Activated CD4-positive, CD25-positive, alpha-beta regulatory T cell treated with anti-CD3 and anti-CD28 coated beads, Interleukin-2, amount 50 U/mL, for 16 hours (primary cell): ENCODE results near the gene PSMG1.
"Not testable (repeated sequence)": the region's sequence is repeated elsewhere in the genome, so short reads cannot be mapped to it uniquely, and the experiment has no call there.

Source experiments
- DNase-seq: peaks from one replicate; pipeline ENCODE4 v3.0.0-alpha.2; 2020; ENCODE audit warnings: low read depth, low spot score

PSMG1 gene, protein sequence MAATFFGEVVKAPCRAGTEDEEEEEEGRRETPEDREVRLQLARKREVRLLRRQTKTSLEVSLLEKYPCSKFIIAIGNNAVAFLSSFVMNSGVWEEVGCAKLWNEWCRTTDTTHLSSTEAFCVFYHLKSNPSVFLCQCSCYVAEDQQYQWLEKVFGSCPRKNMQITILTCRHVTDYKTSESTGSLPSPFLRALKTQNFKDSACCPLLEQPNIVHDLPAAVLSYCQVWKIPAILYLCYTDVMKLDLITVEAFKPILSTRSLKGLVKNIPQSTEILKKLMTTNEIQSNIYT

DNA sequence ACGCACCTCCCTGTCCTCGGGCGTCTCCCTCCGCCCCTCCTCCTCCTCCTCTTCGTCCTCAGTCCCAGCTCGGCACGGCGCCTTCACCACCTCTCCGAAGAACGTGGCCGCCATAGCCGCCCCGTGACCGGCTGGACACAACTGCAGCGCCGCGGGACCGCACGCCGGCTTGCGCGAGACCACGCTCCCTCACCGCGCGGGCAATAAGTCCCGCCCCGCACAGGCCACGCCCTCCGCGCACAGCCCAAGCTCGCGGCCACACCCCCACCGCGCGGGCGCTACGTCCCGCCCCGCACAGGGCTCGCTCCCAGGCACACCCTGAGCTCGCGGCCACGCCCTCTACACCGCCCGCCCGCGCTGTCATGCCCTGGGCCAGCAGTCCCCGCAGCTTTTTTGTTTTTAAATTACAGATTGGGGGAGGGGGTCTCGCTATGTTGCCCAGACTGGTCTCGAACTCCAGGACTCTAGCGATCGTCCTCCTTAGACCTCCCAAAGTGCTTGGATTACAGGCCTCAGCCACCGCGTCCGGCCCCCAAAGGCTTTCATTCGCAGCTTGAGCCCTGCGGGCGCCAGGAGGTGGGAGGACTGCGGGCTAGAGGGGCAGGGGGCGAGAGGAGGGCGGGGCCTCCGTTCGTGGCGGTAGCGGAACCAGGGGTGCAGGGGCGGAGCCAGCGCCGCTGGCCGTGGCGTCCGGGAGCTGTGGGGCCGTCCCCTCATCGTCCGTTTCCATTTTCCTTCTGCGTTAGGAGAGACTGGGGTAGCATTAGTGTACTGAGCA is at the start of gene PSMG1:
PSMG1 (minus strand) TSS at position 180 of the 778 bp plus-strand sequence; CDS start at position 114, 66 bp downstream.
- DNase-seq = peak; percentile 84

DNA sequence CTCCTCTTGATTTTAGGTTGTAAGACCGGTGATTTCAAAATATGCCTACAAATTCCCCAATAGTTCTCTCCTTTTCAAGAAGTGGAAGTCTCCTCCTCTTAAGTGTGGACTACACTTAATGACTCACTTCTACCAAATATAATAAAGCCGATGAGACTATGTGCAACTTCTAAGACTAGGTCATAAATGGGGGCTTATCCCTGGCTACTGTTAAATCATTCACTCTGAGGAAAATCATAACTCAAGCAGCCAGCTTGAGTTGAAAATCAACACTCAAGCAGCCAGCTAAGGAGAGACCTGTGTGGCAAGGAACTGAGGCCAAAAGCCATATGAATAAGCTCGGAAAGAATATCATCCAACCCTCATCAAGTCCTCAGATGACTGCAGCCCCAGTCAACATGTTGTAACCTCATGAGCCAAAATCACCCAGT is 49.6 kb upstream of the PSMG1 start:
- no peak for DNase-seq

DNA sequence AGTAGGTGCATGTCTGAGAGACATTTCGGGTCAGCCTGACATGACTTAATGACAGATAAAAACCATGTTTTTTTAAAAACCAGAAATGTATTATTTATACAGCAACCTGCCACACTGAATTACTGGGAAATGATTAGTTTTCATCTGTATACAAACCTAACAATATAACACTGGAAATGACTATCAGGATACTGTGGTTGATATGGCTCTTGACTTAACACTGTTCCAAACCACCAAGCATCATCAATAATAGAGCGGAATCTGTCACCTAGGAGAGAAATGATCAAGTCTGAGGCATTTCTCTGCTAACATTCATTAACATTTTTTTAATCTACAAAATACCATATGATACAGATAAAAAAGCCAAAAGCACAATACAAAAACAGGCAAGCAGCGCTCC is 41.7 kb upstream of the PSMG1 start:
- no peak for DNase-seq

DNA sequence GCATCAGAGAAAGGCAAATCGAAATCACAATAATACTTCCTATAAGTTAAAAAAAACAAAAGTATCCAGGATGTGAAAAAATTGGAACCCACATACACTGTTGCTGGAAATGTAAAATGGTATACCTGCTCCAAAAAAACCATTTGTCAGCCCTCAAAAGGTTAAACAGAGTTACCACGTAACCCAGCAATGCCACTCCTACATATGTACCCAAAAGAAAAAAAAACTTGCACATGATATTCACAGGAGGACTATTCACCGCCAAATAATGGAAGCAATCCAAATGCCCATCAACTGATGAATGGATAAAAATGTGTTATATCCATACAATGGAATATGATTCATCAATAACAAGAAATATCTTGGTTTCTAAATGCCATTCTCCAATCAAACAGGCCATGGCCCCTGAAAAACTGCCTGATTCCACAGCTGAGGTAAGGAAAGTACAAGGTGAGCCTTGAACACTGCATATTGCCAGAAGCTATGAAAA is 38.8 kb upstream of the PSMG1 start:
- DNase-seq = no peak

DNA sequence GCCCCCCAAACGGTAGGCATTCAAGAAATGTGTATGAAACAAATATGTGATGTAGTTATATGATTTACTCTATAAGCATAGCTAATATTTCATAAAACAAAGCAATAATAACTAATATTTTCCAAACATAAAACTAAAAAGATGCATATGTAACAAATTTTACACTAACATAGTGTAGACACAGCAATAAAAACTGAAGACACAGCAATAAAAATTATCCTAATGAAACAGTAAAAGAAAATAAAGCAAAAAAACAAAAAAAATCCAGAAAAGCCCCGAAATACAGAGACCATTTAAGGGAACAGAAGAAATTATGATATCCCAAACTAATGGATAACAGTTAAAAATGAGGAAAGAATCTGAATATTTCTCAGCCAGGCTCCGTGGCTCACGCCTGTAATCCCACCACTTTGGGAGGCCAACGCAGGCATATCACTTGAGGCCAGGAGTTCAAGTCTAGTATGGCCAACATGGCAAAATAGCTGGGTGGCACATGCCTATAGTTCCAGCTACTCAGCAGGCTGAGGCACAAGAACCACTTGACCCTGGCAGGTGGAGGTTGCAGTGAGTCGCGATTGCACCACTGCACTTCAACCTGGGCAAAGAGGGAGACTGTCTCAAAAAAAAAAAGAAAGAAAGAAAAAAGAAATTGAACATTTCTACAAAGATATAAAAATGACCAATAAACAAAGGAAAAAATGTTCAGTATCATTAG is 38.2 kb upstream of the PSMG1 start:
- no peak for DNase-seq

DNA sequence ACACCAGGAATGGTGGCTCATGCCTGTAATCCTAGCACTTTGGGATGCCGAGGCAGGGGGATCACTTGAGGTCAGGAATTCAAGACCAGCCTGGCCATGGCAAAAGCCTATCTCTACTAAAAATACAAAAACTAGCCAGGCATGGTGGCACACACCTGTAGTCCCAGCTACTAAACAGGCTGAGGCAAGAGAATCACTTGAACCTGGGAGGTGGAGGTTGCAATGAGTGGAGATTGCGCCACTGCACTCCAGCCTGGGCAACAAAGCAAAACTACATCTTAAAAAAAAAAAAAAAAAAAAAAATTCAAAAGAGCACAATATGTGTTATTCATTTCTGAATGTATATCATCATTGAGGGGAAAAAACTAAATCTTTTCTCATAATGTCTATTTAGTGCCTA is 37.6 kb upstream of the PSMG1 start:
- not testable (repeated sequence) for DNase-seq

DNA sequence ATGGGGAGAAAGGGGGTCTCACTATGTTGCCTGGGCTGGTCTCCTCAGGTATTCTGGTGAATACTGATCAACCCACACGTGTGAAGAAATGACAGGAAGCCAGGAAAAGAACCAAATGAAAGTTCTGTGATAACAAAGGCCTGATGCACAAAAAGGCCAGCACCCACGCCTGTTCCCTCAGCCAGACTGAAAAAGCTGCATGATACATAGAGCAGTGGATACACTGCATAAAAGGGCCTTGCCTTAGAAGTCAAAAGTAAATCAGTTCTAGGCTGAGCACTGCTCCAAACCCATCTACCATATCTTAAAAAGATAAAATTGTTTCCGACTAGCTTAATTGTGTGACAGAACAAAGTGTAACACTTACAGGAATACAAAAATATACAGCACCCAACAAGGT is 36.9 kb upstream of the PSMG1 start:
- no peak for DNase-seq

DNA sequence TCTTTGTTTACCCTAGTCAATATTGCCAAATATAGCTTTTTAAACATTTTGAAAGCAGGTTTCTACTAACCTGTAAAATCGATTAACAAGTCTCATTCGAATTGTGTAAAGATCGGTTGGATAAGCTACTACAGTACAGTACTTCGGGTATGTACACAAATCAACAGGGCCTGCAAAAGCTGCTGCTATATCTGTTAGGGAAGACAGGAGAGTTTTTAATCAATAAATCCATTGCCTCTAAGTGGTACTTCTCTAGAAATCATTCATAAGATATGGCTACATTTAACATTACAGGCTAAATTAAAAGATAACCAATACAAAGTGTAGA is 34.8 kb upstream of the PSMG1 start:
- no peak for DNase-seq

DNA sequence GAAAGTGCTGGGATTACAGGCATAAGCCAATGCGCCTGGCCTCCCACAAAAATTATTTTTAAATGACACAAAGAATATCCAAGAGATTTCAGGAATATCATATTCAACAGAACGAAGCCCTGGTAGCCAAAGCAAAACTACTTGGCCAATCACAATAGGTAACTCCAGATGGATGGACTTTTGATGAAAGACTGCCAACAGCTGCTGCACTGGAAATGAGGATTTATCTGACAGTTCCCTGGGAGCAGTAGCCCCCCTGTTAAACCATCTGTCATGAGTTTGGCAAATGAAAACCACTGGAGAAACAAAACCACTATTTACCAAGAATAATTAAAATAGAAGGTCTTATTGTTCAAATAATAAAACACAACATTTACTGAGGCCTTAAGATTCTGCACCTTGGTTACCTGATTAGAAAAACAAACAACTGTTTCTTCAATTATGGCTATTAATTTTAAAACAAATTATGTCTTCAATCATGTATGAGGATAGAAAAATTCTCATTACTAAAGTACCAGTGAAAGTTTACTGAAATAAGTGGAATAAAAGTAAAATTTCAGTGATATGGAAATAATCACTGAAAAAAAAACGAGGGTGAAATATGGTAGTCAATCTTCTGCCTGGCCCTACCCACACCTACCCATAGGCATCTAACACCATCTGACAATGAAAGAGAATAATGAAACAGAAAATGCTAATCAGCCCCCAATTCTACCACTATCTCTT is 34.3 kb upstream of the PSMG1 start:
- no peak for DNase-seq

DNA sequence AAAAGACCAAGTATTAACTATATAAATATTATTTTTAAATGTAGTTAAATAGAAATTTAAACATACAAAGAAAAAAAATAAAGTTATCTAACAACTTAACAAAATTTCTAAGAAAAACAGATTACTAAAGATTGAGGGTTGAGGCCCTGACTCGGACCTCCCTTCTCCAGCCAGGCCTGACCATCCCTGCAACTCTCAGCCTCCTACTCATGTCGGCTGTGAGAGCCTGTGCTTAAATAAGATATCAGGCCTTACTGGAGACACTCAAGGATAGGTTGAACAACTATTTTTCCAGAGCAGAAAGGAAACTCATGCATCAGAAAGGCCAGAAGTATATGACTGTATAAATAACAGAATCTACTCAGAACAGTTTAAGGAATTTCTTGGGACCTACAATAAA is 33.0 kb upstream of the PSMG1 start:
- DNase-seq = no peak

DNA sequence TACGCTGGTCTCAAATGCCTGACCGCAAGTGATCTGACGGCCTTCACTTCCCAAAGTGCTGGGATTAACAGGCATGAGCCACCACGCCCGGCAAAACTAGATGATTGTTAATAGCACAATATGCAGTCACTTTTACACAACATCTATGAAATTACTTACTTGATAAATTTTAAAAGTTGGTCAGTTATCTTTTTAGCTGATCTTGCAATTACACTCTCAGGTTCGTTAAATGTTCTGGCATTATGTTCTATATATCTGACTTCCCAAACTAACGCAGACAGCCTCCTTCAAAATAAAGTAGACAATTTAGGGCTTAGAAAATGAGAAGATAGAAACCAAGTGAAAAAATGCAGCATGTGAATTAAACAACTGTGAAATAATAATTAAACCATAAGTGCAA is 31.8 kb upstream of the PSMG1 start:
- no peak for DNase-seq

DNA sequence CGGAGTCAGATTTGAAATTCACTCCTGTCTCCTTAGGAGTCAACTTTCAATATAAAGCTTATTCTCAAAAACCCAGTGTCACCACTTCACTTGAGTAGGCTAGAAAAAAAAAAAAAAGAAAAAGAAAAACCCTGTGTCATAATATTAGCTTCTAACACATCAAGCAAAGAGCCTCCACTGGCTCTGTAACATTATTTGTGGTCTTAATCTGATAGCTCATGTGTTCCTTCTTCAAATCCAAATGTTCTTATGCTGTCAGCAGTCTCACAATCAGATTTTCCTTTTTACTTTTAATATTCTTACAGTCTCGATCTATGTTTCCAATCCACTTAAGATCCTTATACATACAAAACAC is 26.1 kb upstream of the PSMG1 start:
- no peak for DNase-seq

DNA sequence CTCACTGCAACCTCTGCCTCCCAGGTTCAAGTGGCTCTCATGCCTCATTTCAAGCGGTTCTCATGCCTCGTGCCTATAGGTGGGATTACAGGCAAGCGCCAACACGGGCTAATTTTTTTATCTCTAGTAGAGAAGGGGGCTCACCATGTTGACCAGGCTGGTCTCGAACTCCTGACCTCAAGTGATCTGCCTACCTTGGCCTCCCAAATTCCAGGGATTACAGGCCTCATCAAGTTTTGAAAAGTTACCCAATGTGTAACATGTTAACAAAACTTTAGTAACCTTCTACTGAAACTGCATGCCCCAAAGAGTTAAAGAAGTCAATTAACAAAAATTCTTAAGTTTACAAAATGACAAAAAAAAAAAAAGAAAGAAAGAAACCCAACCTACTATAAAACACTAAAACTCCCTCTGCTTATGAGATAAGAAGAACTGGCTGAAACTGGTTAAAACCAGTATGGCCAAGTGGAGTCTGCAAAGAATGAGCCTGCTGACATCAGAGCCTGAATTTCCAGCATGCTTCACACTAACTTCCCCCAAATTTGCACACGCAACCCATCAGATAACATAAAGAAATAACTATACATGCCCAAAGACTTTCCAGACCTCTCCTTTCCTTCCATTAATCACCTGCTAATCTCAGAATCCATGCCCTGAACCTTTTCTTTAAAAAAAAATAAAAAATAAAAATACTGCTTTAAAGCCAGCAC is 25.5 kb upstream of the PSMG1 start:
- no peak for DNase-seq

DNA sequence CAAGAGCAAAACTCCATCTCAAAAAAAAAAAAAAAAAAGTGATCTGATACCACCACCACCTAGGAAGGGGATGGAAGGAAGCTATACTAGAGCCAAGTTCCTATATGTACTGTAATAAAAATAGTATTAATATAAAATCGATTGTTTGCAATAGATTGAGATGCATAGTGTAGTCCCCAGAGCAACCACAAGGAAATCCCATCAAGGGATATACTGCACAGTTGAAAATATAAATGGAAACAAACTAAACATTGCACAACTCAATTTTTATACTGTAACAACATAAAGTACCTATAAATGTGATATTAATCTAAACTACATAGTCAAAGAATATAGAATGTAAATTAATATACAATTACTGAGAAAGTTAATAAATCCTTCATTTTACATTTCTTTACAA is 20.9 kb upstream of the PSMG1 start:
- no peak for DNase-seq

DNA sequence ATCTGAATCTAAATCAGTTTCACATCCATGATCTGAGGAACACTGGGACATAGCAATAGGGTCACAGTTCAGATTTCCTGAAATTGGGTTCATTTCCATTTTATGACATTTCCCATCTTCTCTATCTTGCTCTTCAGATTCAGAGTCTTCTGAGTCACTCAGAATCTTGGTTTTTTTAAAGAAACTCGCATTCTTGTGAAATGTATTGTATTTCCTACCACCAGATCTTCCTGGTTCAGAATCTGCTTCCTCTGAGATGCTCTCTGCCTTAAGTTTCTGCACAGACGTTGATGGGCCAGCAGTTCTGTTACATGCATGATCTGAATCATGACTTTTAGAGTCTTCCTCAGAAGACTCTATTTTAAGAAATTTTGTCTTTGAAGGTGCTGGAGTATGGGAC is 15.5 kb upstream of the PSMG1 start:
- DNase-seq = no peak

DNA sequence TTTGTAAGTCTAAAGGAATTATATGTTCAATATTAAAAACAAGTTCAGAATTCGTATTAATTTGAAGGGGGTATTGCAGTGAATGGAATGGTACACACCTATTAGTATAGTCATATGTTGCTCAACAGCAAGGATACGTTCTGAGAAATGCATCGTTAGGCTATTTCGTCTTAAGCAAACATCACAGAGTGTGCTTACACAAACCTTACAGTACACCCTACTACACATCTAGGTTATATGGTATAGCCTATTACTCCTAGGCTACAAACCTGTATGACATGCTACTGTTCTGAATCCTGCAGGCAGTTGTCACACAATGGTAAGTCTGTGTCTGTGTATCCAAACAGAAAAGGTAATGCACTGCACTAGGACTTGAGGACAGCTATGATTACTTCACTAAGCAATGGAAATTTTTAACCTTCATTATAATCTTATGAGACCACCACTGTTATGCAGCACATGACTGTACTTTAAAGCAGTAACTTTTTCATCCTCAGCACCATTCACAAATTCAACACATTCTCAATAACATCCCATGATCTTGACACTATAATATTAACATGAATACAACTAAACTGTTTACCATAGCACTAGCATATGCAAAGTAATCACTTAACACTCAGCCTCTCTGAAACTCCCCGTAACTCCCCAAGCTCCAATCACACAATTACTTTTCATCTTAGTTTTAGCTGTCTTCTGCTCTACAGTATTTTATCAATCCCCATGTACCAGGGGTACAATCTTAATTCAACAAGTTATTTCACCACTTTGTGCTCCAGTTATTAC is 14.4 kb upstream of the PSMG1 start:
- no peak for DNase-seq

DNA sequence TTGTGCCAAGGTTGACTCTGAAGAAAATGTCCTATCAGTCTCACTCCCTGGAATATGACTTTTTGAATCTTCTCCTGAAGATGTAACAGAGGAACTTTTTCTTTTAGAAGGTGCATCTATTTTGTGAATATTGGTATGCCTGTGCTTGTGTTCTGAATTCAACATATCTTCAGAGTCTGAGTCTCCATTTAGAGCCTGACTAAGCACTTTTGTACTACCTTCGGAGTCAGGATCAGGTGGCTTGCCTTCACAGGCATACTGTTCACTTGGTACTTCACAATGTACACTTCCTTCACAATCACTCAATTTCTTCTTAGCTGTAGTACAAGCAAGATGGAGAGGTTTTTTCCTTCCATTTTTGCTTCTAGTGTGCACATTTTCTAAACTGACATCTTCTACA is 13.6 kb upstream of the PSMG1 start:
- no peak for DNase-seq

DNA sequence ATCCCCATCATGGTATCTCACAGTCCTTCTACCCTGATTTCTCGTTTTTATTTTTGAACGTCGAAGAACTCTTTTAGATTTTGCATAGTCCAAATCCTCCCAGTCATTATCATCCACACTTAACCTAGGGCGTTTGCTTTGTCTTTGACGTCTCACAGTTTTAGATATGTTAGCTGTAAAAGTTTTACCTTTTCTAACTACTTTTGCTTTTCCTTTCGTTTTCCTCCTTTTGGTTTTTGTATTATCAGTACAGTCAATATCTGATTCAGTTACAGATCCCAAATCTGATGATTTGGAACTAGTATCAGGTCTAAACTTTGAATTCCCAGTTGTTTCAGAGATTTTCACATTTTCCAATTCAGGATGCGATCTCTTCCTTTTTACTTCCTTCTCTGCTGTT is 13.1 kb upstream of the PSMG1 start:
- no peak for DNase-seq

DNA sequence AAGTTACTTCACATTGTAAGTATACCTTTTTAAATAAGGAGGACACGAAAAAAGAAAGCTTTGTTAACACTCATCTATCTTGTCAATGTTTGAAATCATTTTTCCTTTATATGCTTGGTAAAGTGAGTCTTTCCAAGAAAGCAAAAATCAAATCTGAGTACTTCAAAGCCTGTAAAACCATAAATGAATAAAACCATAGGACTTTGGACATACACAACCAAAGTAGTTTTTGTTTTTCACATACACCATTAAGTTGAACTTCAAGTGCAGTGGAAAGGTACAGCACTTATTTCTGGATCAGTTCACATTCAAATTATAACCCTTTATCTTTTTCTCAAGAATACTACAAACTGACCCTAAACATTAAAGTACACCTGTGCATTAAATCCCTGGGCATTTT is 10.1 kb upstream of the PSMG1 start:
- DNase-seq = no peak

DNA sequence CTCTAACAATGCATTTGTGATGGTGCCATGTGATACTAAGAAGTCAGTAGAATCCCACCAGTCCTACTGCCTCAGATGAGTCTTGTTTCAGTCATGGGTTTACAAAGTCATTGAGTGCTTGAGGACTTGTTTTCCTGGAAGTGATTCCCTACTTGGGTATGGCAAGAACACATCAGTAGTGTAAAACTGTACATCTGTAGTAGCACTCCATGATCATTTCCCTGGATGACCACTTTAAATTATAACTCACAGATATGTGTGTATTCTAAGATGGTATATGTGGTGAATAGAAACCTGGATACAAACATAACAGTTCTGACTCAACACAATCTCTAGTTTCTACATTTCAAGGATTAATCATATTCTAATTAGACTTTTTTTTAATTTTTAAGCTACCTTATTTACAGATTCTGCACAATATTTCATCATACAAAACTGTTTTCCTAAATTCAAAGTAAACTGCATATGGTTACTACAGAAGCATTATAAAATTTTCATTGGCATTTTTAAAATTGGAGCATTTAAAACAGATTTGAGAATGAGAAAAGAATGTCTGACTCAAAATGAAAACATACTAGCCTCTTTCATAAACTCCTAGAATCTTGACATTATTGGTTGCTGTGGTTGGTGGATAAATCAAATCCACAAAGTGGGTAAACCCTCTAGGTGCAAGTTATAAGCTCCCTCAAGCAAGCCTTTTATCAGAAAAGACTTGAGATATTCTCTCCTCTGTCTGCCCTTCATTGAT is 6.8 kb upstream of the PSMG1 start:
- DNase-seq = no peak
